NCI-H2196 treated with DMSO at 0.1 percent for 48 hours (cell line): ENCODE measurements around the gene MEIS3.

Source experiments
- DNase-seq: peaks from one replicate; lab custom pipeline; 2025; ENCODE audit not compliant: unreplicated experiment; lab: John Stamatoyannopoulos, UW

The MEIS3 gene

DNA sequence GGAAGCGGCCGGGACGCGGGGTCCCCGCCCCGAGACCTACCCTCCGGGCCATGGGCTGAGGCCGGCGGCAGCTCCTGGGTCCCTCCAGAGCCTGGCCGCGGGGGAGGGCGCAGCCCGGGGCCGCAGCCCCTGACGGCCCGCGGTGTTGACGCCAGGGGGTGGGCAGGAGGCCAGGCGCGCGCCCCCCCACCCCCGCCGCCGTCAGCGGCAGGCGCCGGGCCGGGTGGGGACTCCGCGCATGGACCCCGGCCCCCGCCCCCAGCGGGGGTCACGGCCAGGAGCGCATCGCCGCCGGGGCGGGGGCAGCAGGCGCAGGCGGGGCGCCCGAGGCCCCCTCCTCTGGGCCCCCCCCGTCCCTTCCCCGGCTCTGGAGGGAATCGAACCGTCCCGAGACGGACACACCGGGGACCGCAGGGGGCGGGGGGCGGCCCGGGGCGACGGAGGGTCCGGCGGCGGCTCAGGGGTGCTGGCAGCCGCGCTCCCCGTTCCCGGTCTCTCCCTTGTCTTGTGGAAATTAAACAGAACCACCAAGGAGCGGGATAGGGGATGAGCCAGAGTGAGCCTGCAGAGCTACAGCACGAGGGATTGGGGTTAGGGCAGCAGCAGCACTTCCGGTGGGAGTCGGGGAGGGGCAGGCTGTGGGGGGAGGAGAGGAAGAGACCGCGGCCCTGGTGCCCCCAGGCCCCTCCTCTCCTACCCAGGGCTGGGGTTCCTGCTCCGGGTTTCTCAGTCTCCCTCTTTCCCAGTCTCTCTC lies at the start of gene MEIS3:
MEIS3 (minus strand) TSS at position 498 of the 754 bp plus-strand sequence; CDS start at position 52, 446 bp downstream.
- DNase-seq = no peak

DNA sequence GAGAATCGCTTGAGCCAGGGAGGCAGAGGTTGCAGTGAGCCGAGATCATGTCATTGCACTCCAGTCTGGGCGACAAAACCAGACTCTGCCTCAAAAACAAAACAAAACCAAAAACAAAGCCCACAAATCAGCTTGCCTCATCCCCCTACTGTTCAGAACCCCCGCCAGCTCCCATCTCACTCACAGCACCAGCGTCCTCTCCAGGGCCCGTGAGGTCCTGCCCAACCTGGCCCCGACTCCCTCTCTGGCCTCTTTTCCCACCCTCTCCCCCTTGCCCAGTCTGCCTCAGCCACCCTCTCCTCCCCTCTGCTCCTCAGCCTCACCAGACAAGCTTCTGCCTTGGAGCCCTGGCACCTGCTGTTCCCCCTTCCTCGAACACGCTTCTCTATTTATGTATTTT lies 48.6 kb upstream of the MEIS3 start:
- no peak for DNase-seq

DNA sequence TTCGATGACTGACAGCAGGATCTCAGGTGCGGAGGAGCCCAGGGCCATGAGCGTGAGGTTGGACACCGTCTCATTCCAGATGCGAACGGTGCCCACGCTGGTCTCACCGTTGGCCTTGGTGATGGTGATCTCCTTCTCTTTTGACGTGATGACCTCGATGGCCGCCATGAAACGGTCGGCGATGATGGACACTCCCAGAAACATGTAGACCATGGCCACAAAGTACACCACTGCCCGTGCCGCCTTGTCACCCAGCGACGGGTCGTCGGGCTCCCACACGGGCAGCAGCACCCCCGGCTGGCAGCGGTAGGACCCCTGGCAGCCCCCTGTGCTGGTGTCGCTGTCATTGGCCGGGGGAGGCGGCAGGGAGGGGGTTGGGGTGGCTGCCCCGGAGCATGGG lies 46.6 kb upstream of the MEIS3 start:
- DNase-seq = no peak

DNA sequence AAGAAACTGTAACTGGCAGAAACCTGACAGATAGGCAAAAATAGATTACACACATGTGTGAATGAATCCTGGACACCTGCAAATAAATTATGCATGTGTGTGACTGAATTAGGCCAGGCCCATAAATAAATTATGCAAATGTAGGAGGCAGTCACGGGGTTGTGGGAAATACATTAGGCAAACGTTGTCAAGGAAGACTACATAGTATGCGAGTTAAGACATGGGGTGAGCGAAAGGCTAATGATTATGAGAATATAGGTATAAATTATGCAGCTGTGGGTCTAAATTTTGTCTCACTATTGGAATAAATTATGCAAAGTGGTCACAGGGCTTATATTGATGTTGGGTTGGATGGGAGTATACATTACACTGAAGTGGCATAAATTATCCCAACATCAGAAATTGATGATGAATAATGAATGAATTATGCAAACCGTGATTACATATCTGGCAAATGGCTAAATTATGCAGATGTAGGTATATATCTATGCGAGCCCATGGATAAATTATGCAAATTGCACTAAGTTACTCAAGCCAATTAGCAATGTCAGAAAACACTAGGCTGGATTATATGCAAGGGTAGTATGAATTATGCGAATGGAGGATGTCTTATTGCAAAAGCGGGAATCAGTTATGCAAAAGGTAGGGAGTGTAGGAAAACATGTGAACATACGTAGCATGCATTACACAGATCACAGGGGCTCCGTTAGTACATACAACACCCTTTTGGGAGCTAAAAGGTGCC lies 45.5 kb upstream of the MEIS3 start:
- DNase-seq = no peak

DNA sequence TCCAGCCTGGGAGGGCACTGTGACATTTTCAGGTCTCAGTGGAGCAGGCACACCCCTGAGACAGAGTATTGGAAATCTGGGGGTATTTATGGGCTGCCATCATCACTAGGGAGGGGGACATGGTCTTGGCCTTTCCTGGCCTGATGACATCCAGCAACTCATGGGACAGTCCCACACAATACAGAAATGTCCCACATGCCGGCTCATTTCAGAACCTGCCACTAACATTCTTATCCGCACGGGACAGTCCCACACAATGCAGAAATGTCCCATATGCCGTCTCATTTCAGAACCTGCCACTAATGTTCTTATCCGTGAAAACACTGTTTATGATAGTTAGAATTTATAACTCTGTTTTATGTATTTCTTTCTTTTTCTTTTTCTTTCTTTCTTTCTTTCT lies 42.5 kb upstream of the MEIS3 start:
- no peak for DNase-seq

DNA sequence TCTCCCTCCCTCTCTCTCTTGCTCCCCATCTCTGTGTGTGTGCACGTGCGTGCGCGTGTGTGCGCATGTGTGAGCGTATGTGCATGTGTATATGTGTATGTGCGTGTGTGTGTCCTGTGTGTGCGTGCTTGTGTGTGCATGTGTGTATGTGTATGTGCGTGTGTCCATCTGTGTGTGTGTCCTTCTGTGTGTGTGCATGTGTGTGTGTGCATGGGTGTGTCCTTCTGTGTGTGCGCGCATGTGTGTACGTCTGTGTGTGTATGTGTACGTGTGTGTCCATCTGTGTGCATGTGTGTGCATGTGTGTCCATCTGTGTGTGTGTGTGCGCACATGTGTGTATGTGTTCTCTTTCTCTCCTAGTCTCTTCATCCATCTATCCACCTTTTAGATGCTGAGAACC lies 40.1 kb upstream of the MEIS3 start:
- DNase-seq = no peak

DNA sequence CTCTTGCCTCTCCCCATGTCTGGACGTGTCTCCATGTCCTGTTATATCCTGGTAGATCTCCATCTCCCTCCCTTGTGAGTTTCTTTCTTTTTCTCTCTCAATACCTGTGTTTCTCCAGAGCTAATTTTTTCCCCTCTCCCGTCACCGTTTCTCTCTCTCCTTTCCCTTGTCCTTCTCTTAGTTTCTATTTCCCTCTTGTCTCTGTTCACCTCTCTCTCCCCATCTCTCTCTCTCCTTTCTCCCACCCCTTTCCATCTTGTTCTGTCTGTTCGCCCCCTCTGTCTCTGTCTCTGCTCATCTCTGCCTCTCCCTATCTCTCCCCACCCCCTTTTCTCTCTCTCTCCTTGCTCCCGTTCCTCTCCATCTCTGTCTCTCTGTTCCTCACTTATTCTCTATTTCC lies 39.3 kb upstream of the MEIS3 start:
- DNase-seq = no peak

DNA sequence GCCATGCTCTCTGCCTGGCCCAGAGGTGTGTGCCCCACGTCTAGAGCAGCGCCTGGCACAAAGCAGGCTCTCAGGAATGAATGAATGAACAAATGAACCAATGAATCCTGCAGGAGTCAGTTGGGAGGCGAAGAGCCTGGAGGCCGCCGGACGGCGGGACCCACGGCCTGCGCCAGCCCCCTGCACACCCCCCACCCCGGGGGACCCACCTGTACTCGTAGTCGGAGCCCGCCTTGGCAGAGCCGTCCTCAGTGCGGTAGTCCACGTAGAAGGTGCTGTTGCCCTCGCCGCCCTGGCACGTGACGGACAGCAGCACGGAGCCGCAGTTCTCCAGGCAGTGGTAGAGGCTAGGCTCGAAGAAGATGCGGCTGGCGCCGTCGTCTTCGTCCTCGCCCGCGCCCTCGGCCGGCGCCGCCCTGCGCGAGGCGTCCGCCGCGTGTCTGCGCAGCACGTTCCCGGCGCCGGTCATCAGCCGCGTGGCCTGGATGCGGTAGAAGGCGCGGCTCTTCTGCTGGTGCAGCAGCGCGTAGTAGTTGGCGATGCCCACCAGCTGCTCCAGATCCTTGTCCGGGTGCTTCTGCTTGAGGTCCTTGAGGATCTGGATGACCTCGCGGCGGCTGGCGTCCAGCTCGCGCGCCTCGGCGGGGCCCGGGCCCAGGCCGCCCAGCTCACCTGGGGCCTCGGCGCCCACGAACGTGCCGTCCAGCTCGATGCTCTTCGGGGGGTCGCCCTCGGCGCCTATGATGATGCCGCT lies 37.6 kb upstream of the MEIS3 start:
- DNase-seq = no peak

DNA sequence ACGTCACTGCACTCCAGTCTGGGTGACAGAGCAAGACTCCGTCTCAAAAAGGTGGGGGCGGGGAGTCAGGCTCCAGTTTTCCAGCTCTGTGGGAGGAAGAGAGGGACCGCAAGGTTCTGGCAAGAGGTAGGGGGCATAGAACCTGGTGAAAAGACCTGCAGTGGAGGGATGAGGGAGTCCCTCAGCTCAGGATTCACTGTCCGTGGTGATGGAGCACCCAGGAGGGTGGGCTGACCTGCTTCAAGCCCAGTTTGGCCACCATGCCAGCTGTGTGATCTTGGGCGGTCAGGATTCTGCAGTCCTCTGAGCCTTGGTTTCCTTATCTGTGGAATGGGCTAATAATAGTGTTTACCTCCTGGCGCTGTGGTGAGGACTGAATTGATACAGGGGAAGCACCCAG lies 31.2 kb upstream of the MEIS3 start:
- no peak for DNase-seq

DNA sequence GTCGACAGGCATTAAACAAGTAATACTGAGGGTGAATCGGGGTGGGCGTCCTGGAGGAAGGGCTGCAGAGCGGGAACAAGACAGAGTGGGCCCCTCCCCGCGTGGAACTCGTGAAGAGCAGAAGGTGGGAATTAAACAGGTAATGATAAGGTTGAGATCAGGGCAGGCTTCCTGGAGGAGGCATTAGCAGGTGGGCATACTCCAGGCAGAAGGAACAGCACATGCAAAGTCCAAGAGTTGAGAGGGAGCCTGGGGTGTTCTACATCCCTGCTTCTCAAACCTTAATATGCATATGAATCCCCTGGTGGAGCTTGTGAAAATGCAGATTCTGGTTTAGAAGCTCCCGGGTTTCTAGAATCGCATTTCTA lies 29.0 kb upstream of the MEIS3 start:
- DNase-seq = no peak

DNA sequence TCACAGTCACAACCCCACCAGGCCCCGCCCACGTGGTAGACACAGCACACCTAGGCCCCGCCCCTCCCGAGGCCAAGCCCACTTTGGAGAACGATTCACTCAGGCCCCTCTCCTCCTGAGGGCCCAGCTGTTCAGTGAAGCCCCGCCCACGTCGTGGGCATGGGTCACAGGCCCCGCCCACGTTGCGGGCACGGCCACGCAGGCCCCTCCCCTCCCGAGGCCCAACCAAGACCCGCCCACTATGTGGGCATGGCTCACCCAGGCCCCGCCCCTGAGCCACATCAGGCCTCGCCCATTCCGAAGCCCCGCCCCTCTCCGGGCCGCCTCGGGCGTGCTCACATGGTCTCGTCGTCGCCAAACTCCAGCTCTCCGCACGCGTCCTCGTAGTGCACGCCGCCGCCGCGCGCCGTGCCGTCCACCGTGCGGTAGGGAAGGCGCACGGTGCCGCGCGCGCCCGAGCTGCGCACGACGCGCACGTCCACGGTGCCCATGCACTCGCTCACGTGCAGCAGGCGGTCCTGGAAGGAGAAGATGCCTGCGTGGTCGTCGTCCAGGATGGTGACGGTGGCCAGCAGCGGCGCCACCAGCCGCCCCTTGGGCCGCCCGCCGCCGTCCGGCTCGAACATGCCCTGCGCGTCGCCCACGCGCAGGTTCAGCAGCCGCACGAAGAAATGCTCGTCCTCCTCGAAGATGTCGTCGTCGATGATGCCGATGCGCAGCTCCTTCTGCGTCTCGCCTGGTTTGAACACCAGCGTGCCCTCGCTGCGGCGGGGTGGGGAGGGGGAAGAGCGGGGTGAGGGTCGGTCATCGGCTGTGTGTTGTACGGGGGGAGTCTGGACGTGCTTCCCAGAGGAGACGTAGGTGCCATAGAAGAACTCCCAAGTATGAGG lies 28.4 kb upstream of the MEIS3 start:
- no peak for DNase-seq

DNA sequence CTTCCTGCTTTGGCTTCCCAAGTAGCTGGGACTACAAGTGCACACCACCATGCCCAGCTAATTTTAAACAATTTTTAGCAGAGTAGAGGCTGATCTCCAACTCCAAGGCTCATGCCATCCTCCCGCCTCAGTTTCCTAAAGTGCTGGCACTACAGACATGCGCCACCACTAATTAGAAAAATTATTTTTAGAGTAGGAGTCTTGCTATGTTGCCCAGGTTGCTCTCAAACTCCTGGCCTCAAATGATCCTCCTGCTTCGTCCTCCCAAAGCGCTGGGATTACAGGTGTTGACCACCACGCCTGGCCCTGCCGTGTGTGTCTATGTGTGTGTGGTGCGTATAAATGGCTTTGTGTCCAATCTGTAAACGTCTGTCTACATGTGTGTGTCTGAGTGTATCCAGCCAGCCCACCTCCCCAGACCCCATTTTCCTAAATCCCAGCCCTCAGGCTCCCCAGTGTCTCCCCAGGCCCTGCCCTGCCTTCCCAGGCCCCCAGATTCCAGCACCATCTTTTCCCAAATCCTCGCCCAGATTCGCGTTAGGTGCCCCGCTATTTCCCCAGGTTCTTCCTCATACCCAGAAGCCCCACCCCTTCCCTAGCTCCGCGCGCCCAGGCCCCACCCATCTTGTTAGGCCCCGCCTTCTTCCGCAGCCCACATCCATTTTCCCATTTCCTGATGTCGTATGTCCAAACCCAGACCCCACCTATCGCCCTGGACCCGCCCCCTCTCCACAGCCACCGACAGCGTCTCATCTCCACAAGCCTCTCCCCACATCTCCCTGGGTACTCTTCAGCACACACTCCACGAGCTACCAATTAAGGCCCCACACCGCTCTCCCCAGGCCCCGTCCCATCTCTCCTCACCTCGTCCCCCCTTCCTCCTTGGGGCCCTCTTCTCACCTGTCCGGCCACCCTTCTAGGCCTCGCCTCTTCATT lies 27.5 kb upstream of the MEIS3 start:
- DNase-seq = no peak

DNA sequence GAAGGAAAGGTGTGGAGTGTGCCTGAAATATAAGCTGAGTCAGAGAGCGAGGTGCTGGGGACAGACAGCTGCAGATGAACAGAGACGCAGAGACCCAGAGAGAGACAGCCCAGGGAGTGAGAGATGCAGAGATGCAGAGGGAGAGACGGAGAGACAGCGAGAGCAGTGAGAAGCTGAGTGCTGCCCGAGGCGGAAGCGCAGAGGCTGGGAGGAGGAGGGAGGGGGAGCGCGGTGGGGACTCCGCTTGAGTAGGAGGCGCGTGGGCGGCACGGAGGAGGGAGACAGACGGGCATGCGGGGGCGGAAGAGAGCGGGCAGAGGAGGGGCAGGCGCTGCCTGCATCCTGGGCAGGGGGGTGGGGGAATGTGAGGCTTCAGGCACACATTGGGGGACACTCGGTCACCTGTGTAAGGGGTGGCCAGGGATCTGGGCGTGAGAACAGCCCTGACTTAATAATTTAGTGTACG lies 26.6 kb upstream of the MEIS3 start:
- no peak for DNase-seq

DNA sequence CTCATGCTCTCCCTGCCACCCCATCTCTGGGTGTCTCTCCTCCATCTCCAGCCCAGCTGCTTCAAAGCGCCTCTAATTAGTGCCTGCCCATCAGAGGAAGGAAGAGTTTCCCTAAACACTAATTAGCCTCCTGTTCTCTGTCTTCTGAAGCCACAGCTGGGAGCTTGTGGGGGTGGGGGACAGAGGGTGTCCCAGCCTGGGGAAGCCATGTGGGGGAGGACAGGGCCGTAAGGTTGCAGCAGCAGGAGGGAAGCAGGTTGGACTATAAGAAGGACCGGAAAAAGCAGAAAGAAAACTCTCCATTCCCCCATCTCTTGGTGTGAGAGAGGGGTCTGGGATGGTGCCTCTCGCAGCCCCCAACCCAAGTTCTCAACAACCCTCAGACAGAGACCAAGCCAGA lies 26.2 kb upstream of the MEIS3 start:
- DNase-seq = no peak

DNA sequence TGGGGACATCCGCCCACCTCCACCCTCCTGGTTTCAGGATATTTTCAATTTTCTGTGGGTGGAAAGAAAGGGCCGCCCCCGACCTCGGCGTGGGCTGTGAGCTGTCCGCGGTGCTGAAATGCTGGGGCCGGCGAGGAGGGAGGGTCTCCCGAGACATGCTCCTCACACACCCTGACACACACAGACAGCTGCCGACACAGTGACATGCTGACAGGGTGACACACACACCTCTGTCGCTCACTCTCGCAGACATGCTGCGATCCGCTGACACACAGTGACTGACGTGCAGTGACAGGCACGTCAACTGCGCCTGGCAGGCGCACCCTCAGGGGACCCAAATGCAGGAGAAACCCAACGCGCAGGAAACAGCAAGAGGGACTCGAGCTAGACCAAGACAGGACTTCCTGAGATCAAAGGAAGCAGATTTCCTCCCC lies 25.1 kb upstream of the MEIS3 start:
- no peak for DNase-seq

DNA sequence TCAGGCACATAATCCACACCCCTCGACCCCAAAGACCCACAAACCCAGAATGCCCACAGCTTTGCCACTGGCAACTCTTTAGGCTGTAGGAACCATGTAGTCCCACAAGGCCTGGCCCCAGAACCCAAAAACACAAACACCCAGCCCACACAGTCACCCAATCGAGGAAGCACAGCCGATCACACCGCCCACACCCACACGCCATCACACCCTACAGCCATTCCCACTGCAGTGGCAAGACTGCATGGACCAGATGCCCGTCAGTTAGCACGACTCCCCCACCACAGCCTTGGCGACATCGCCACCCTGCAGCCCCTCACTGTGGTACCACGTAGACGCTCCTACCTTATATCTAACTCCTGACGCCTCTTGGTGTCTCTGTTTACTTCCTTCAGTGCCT lies 24.0 kb upstream of the MEIS3 start:
- no peak for DNase-seq

DNA sequence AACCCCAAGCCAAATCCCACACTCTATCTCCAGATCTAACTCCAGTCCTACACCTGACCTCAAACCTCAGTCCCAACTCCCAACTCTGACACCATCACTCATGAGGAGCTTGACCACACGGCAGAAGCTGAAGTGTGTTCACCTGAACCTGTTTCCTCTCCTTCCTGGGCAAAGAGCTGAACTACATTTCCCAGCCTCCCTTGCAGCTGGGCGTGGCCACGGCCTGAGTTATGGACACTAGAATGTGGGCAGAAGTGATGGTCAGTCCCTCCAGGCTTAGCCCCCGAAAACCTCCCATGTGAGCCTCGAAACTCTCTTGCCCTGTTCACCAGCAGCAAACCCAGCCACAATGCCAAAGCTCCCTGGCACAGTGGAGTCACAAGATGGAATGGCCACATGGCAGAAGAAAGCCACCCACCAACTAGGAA lies 19.5 kb upstream of the MEIS3 start:
- DNase-seq = no peak

DNA sequence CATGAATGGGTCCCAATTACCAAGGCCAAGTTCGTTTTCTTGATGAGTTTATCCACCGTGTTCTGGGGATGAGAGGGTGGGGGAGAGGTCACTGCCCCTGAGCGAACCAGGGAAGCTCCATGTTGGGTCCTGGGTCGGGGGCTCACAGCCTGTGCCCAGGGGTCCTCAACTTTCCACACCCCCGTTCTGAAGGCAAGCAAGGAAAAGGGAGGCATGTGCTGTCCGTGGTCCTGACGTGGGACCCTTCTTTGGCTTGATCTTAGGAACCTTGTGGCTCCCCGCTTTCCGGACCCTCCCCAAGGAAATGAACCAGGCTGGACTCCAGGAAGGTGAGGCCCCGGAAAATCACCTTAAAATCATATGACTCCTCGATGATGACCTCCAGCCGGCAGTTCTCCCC lies 18.2 kb upstream of the MEIS3 start:
- no peak for DNase-seq

DNA sequence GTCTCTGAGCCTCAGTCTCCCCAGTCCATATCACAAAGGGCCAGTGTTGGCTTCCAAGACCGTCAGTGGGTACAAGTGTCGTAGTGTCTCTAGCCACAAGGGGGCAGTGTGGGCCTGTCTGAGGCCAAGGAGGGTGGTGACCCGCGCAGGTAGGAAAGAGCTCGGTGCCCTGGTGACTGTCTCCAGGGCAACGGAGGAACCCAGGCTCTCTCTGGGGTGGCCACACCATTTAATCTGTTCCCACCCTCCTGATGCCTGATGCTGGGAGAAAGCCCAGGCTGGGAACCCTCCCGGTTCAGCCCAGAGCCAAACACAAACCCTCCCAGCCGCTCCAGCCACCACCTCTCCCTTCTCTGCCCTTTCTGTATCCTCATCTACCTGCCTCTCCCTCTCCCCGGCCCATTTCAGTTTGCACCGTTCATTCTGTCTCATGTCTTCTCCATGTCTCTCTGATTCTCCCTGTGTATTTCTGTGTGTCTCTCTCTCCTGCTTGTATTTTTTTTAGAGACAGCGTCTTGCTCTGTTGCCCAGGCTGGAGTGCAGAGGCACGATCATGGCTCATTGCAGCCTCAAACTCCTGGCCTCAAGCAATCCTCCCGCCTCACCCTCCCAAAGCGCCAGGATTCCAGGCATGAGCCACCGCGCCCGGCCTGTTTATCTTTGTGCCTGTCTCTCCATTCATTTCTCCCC lies 17.5 kb upstream of the MEIS3 start:
- DNase-seq = peak; percentile 76
